ENCODE data around the gene TMEM69. TPM values are rescaled to one million over a fixed set of nuclear protein-coding genes. Genes with fewer than 3 reads are reported as not detected.
"Not testable (repeated sequence)": the region's sequence is repeated elsewhere in the genome, so short reads cannot be mapped to it uniquely, and the experiment has no call there.

Gene TMEM69
- total and polyA plus RNA-seq, 2 experiments from 2014 or later = 30.3 to 35.2 TPM

DNA sequence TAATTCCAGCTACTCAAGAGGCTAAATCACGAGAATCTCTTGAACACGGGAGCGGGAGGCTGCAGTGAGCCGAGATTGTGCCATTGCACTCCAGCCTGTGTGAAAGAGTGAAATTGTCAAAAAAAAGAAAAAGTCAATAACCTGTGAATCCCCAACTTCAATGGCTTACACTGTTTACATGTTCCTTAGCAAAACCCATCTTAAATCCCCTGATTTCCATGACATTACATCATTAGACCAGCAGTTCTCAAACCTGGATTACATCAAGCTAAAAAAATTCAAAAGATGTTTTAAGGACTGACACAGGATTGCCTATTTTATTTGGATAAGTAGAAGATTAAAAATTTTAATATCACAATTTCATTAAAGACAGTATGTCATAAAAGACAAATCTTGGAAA, 14.0 kb upstream of the TMEM69 start:
- Histone ChIP-seq H2AFZ (no peak overlapping the region), H3K4me3 (no peak overlapping the region), H3K9ac (no peak overlapping the region), H4K20me1 (ENCODE audit: insufficient read depth) (peaks cover 24% of the 10 kb centered on the region; the same call in 1 of the 2 replicates), H3K36me3 (ENCODE audit: low read depth) (no peaks in the 10 kb centered on the region), H3K4me2 (ENCODE audit: unreplicated experiment) (no peak overlapping the region), H3K27me3 (replicated peaks; ENCODE audit: insufficient read depth) (no peaks in the 10 kb centered on the region), H3F3A (ENCODE audit: insufficient read depth) (peaks cover 32% of the 10 kb centered on the region), H3K27ac (no peak overlapping the region), H3K9me3 (ENCODE audit: low read depth) (no peaks in the 10 kb centered on the region), H3K79me2 (ENCODE audit: insufficient read depth) (peaks cover 100% of the 10 kb centered on the region), H3K4me1 (ENCODE audit: insufficient read depth) (peaks cover 25% of the 10 kb centered on the region), H3K9me2 (ENCODE audit: insufficient read depth) (no peaks in the 10 kb centered on the region)
- DNase-seq = peak; percentile 14
- TF ChIP-seq EZH2 (IDR thresholded peaks at IDR 0.05; ENCODE audit: insufficient read depth, poor library complexity, severe bottlenecking) = no peak
- no peak for TF ChIP-seq EZH2phosphoT487 (IDR thresholded peaks at IDR 0.05; ENCODE audit: insufficient read depth, low read depth)
- in situ Hi-C loops (cut with MboI) = no loop called here
- WGBS, 2 experiments (ENCODE audit: low coverage in 1 of 2, low lambda C conversion rate in 2 of 2, missing lambda C conversion rate in 2 of 2) = 99 to 100% methylated on average over 4 of the region's 4 CpGs

DNA sequence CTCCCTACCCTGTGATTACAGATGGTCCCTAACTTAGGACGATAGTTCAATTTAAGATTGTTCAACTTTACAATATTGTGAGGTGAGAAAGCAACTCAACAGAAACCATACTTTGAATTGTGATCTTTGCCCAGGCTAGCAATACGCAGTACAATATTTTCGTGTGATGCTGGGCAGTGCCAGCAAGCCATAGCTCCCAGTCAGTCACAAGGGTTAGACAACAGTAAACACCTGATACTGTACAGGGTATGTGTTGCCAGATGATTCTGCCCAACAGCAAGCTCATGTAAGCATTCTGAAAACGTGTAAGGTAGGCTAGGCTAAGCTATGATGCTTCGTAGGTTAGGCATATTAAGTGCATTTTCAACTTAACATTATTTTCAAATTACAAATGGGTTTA, 13.5 kb upstream of the TMEM69 start:
- 82 to 87% methylated on average over 5 of the region's 5 CpGs for WGBS, 2 experiments (ENCODE audit: low coverage in 1 of 2, low lambda C conversion rate in 2 of 2, missing lambda C conversion rate in 2 of 2)
- Histone ChIP-seq H3K36me3 (ENCODE audit: low read depth) (no peaks in the 10 kb centered on the region), H3K27ac (no peak overlapping the region), H2AFZ (no peak overlapping the region), H3K4me1 (ENCODE audit: insufficient read depth) (peaks cover 25% of the 10 kb centered on the region), H3K79me2 (ENCODE audit: insufficient read depth) (peaks cover 100% of the 10 kb centered on the region), H3K27me3 (replicated peaks; ENCODE audit: insufficient read depth) (no peaks in the 10 kb centered on the region), H3K9me3 (ENCODE audit: low read depth) (no peaks in the 10 kb centered on the region), H4K20me1 (ENCODE audit: insufficient read depth) (peaks cover 23% of the 10 kb centered on the region; the same call in 1 of the 2 replicates), H3K4me3 (no peak overlapping the region), H3K9me2 (ENCODE audit: insufficient read depth) (no peaks in the 10 kb centered on the region), H3F3A (ENCODE audit: insufficient read depth) (peaks cover 32% of the 10 kb centered on the region), H3K9ac (no peak overlapping the region), H3K4me2 (ENCODE audit: unreplicated experiment) (no peak overlapping the region)
- DNase-seq = no peak
- in situ Hi-C loops (cut with MboI) = no loop called here
- TF ChIP-seq EZH2 (IDR thresholded peaks at IDR 0.05; ENCODE audit: insufficient read depth, poor library complexity, severe bottlenecking) = no peak
- TF ChIP-seq EZH2phosphoT487 (IDR thresholded peaks at IDR 0.05; ENCODE audit: insufficient read depth, low read depth) = no peak

DNA sequence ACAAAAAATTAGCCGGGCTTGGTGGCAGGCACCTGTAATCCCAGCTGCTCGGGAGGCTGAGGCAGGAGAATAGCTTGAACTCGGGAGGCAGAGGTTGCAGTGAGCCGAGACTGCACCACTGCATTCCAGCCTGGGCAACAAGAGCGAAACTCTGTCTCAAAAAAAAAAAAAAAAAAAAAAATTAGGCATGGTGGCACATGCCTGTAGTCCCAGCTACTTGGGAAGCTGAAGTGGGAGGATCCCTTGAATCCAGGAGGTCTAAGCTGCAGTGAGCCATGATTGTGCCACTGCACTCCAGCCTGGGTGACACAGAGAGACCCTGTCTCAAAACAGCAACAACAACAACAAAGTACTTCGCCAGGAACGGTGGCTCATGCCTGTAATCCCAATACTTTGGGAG, 11.4 kb upstream of the TMEM69 start:
- Histone ChIP-seq H3F3A (ENCODE audit: insufficient read depth) (peaks cover 30% of the 10 kb centered on the region), H3K79me2 (ENCODE audit: insufficient read depth) (peaks cover 100% of the 10 kb centered on the region), H4K20me1 (ENCODE audit: insufficient read depth) (peaks cover 21% of the 10 kb centered on the region; the same call in 1 of the 2 replicates), H3K4me1 (ENCODE audit: insufficient read depth) (peaks cover 30% of the 10 kb centered on the region)
- H2AFZ ChIP-seq; H3K9ac ChIP-seq; in situ Hi-C loops (cut with MboI); H3K36me3 ChIP-seq (ENCODE audit: low read depth); H3K9me3 ChIP-seq (ENCODE audit: low read depth); H3K27me3 ChIP-seq (replicated peaks; ENCODE audit: insufficient read depth); H3K27ac ChIP-seq; H3K9me2 ChIP-seq (ENCODE audit: insufficient read depth); H3K4me3 ChIP-seq; H3K4me2 ChIP-seq (ENCODE audit: unreplicated experiment); DNase-seq: not testable (repeated sequence)
- WGBS, 2 experiments (ENCODE audit: low coverage in 1 of 2, low lambda C conversion rate in 2 of 2, missing lambda C conversion rate in 2 of 2) = 97 to 100% methylated on average over 3 to 7 of the region's 7 CpGs

DNA sequence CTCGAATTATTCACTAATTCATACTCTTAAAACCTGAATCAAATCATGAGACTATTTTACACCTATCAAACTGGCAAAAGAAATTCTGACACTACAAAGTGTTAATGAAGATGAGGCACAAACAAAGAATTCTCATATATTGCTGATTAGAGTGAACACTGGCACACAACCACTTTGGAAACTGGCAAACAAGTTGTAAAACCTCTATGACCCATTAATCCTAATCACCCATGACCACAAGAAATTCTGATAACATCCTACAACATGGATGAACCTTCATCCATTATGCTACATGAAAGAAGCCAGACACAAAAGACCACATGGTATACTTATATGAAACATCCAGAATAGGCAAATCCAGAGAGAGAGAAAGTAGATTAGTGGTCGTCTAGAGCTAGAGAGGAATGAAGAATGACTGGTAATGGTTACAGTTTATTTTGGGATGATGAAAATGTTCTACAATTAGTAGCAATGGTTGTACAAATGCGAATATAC, 10.2 kb upstream of the TMEM69 start:
- Histone ChIP-seq H3K27me3 (replicated peaks; ENCODE audit: insufficient read depth) (no peaks in the 10 kb centered on the region), H3K27ac (no peak overlapping the region), H3K9me2 (ENCODE audit: insufficient read depth) (no peaks in the 10 kb centered on the region), H2AFZ (no peak overlapping the region), H3F3A (ENCODE audit: insufficient read depth) (peaks cover 30% of the 10 kb centered on the region), H3K4me3 (no peak overlapping the region), H3K4me1 (ENCODE audit: insufficient read depth) (peaks cover 41% of the 10 kb centered on the region), H3K9ac (no peak overlapping the region), H3K4me2 (ENCODE audit: unreplicated experiment) (no peak overlapping the region), H3K36me3 (ENCODE audit: low read depth) (no peaks in the 10 kb centered on the region), H3K9me3 (ENCODE audit: low read depth) (no peaks in the 10 kb centered on the region), H3K79me2 (ENCODE audit: insufficient read depth) (peaks cover 100% of the 10 kb centered on the region), H4K20me1 (ENCODE audit: insufficient read depth) (peaks cover 16% of the 10 kb centered on the region; the same call in 1 of the 2 replicates)
- DNase-seq = no peak
- in situ Hi-C loops (cut with MboI) = no loop called here
- TF ChIP-seq EZH2 (IDR thresholded peaks at IDR 0.05; ENCODE audit: insufficient read depth, poor library complexity, severe bottlenecking) (no peak), EZH2phosphoT487 (IDR thresholded peaks at IDR 0.05; ENCODE audit: insufficient read depth, low read depth) (no peak)
- WGBS, 2 experiments (ENCODE audit: low coverage in 1 of 2, low lambda C conversion rate in 2 of 2, missing lambda C conversion rate in 2 of 2) = 82 to 84% methylated on average over 3 of the region's 3 CpGs

DNA sequence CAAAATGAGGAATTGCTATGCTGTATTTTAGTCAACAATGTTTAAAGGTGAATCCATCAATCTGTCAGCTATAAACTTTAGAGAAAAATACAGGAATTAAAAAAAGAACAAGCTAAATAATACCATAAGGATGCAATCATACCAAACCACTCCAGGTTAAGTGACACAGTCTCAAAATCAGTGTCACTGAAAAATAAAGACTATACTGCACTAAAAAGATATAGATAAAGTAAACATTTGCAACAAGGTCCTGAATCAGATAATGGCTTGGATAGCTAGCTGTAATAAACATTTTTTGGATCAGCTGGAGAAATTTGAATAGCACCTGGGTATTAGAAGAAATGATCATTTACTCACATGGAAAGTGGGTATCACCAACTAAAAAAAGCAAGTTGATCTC, 9.5 kb upstream of the TMEM69 start:
- Histone ChIP-seq H3K4me1 (ENCODE audit: insufficient read depth) (peaks cover 41% of the 10 kb centered on the region), H3K27me3 (replicated peaks; ENCODE audit: insufficient read depth) (no peaks in the 10 kb centered on the region), H2AFZ (no peak overlapping the region), H3K36me3 (ENCODE audit: low read depth) (no peaks in the 10 kb centered on the region), H3K9me2 (ENCODE audit: insufficient read depth) (no peaks in the 10 kb centered on the region), H3K9ac (peak overlapping the region; percentile 21; the same call in 1 of the 2 replicates), H3K27ac (peak overlapping the region; percentile 50), H3K4me2 (ENCODE audit: unreplicated experiment) (peak overlapping the region; percentile 43), H4K20me1 (ENCODE audit: insufficient read depth) (peaks cover 16% of the 10 kb centered on the region; the same call in 1 of the 2 replicates), H3F3A (ENCODE audit: insufficient read depth) (peaks cover 30% of the 10 kb centered on the region), H3K9me3 (ENCODE audit: low read depth) (no peaks in the 10 kb centered on the region), H3K4me3 (peak overlapping the region; percentile 19; the same call in 1 of the 2 replicates), H3K79me2 (ENCODE audit: insufficient read depth) (peaks cover 100% of the 10 kb centered on the region)
- no peak for DNase-seq
- in situ Hi-C loops (cut with MboI) = no loop called here
- no peak for TF ChIP-seq EZH2phosphoT487 (IDR thresholded peaks at IDR 0.05; ENCODE audit: insufficient read depth, low read depth)
- no peak for TF ChIP-seq EZH2 (IDR thresholded peaks at IDR 0.05; ENCODE audit: insufficient read depth, poor library complexity, severe bottlenecking)

Measured in GM23248 (cell line).